ENCODE data around the gene SLC30A9.

Gene SLC30A9

GRCh38 chr4:41990365-41991111 is at the start of gene SLC30A9:
Gene SLC30A9 (plus strand): TSS chr4:41990530. CDS start chr4:41990652, 122 bp downstream.
- DNase-seq: peak; percentile 91

GRCh38 chr4:41940834-41941233 is 49.5 kb upstream of the SLC30A9 start:
- no peak for DNase-seq

GRCh38 chr4:41943506-41943905 is 46.8 kb upstream of the SLC30A9 start:
- DNase-seq: no peak

- DNase-seq: no peak
These were observed 46.2 kb upstream of the SLC30A9 start for GRCh38 chr4:41944089-41944488.

- no peak for DNase-seq
These were observed 40.8 kb upstream of the SLC30A9 start for GRCh38 chr4:41949531-41949930.

GRCh38 chr4:41957634-41958033 is 32.7 kb upstream of the SLC30A9 start:
- peak; percentile 6 for DNase-seq

GRCh38 chr4:41963105-41963504 is 27.2 kb upstream of the SLC30A9 start:
- DNase-seq: peak; percentile 6

- DNase-seq: no peak
These were observed 25.9 kb upstream of the SLC30A9 start for GRCh38 chr4:41964401-41964800.

GRCh38 chr4:41967392-41967791 is 22.9 kb upstream of the SLC30A9 start:
- DNase-seq: no peak

- DNase-seq: peak; percentile 37
These were observed 20.7 kb upstream of the SLC30A9 start for GRCh38 chr4:41969671-41970070.

- DNase-seq: no peak
These were observed 15.0 kb upstream of the SLC30A9 start for GRCh38 chr4:41975341-41975740.

GRCh38 chr4:41976775-41977516 is 13.4 kb upstream of the SLC30A9 start:
- DNase-seq: no peak

GRCh38 chr4:41977709-41978108 is 12.6 kb upstream of the SLC30A9 start:
- peak; percentile 71 for DNase-seq

GRCh38 chr4:41981456-41981855 is 8.9 kb upstream of the SLC30A9 start, which contains the start of gene DCAF4L1:
Gene DCAF4L1 (plus strand): TSS chr4:41981756. CDS start chr4:41981793, 37 bp downstream.
- DNase-seq: no peak

- DNase-seq: no peak
These were observed 7.6 kb upstream of the SLC30A9 start for GRCh38 chr4:41982716-41983115.

GRCh38 chr4:41985151-41985550 is 5.2 kb upstream of the SLC30A9 start:
- DNase-seq: no peak

GRCh38 chr4:41989994-41990364 is 351 bp upstream of the SLC30A9 start:
- DNase-seq: no peak

- DNase-seq: no peak
These were observed 1.8 kb downstream of the SLC30A9 start for GRCh38 chr4:41991916-41992767.

- DNase-seq: no peak
These were observed 2.9 kb downstream of the SLC30A9 start for GRCh38 chr4:41992967-41993857.

- no peak for DNase-seq
These were observed 4.2 kb downstream of the SLC30A9 start for GRCh38 chr4:41994461-41994985.

- DNase-seq: no peak
These were observed 7.7 kb downstream of the SLC30A9 start for GRCh38 chr4:41998019-41998418.

GRCh38 chr4:41999321-41999720 is 9.0 kb downstream of the SLC30A9 start:
- DNase-seq: no peak
